HG03280 (cell line): Measurements from ENCODE around the gene BMP7.
"Not testable (repeated sequence)": the region's sequence is repeated elsewhere in the genome, so short reads cannot be mapped to it uniquely, and the experiment has no call there.

ENCODE experiments used
- ATAC-seq: cut with Tn5 transposase; IDR thresholded peaks from one replicate; pipeline ENCODE4 v1.9.1; 2021; ENCODE audit warnings: mild to moderate bottlenecking, moderate library complexity; ENCODE audit not compliant: unreplicated experiment

The BMP7 gene

DNA sequence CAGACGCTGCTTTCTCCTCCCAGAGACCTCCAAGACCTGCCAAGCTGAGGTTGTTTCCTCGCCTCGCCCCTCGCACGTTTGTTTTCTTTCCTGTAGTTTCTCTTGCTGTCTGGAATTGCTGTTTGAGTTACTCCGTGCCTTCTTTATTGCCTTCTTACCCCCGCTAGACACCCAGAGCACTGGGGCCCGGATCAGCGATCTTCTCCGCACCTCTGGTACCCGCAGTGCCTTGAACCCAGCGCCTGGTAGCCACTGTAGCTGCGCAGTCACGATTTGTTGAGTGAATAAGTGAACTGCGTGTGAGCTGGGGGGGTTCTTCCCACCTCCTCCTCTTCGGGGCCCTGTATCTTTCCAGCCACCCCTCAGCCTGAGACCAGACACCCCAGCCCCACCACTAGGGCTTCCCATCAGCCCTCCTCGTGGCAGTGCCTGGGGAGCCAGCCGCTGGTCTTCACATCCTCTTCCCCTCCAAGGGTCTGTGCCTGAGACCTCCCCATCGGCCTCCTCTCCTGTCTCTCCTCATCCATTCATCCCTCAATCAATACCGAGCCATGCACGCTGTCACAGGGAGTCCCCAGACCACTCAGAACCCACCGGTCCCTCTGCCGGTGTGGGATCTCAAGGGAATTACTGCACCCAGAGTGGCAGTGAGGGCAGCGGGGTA is 849 bp upstream of the BMP7 start:
- ATAC-seq, result no peak

DNA sequence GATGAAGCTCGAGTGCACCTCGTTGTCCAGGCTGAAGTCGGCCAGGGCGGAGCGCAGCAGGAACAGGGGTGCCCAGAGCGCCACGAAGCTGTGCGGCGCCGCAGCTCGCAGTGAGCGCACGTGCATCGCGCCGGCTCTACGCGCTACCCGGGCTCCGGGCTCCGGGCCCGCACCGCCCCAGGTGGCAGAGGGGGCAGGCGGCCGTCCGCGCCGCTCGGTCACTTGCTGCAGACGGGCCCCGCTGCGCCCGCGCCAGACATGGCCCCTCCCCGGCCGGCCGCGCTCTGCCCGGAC is 497 bp downstream of the BMP7 start:
- no peak for ATAC-seq

DNA sequence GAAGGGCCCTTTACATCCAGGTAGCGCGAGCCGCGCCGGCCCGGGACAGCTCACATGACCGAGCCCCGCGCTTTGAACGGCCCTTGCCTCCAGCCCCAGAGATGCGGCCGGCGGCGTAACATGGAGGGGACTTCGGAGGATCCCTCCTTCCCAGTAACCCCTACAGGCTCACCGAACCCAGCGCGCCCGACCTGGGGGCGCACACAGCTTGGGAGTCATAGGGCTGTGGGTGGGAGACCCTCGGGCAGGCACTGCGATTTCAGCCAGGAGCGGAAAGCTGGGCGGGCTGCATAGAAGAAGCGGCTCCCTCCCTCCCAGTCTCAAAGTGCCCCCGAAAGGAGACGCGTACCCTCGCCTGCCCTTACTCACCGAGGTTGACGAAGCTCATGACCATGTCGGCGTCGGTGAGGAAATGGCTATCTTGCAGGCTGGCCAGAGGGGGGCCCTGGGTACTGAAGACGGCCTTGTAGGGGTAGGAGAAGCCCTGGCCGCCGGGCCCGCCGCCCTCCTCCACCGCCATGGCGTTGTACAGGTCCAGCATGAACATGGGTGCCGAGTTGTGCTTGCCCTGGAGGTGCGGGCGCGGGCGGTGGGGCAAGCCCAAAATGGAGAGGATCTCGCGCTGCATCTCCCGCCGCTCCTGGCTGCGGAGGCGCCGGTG is 975 bp downstream of the BMP7 start:
- no peak for ATAC-seq

DNA sequence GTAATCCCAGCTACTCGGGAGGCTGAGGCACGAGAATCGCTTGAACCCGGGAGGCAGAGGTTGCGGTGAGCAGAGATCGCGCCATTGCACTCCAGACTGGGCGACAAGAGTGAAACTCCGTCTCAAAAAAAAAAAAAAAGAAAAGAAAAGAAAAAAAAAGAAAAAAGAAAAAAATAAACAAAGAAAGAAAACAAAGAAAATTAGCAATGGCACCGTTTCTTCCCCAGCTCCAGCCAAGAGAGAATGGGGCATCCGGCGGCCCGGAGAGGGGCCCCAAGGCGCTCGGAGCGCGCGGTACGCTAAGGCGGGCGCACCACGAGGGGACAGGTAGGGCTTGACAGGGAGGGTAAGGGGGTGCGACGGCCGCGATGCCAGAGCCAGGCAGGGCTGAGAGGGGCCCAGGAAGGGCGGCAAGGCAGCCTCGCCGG is 1.5 kb downstream of the BMP7 start:
- not testable (repeated sequence) for ATAC-seq

DNA sequence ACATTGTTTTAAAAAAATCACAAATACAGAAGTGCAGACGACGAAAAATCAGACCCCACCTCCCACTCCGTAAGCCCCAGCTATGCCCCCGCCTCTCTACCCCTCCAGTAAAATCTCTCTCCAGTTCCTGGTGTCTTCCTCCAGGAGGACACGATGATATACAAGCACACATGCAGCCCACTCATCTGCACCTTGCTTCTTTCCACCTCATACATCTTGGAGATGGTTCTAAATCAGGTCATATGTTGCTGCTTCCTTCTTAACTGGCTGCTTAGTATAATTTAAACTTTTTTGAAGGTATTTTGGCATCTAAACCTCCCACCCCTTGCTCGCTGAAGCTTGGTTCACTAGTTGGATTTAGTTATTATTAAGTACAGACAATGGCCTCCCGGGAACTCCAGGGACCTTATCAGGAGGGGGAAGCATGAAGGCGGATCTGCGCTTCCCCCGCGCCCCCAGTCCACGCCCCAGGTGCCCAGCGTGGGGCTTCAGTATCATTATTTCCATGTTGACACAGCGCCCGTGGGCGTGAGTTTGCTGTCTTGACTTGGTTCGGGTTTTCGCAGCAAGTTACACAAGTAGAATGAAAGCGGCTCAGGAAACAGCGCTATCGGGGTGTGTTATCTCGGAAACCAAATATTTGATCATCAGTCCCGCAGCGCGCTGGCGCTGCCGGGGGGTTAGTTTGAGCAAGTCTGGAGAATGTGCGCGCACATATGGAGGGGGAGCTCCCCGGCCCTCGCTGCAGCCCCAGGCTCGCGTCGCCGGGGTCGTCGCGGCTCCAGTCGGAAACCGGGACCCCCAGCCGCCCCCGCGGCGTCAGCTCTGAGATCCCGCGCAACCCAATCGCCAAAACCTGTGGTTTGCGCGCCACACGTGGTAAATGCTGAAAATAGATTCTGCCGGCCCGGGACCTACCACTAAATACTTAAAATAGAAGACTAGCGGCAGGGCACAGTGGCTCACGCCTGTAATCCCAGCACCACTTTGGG is 2.3 kb downstream of the BMP7 start:
- no peak for ATAC-seq

DNA sequence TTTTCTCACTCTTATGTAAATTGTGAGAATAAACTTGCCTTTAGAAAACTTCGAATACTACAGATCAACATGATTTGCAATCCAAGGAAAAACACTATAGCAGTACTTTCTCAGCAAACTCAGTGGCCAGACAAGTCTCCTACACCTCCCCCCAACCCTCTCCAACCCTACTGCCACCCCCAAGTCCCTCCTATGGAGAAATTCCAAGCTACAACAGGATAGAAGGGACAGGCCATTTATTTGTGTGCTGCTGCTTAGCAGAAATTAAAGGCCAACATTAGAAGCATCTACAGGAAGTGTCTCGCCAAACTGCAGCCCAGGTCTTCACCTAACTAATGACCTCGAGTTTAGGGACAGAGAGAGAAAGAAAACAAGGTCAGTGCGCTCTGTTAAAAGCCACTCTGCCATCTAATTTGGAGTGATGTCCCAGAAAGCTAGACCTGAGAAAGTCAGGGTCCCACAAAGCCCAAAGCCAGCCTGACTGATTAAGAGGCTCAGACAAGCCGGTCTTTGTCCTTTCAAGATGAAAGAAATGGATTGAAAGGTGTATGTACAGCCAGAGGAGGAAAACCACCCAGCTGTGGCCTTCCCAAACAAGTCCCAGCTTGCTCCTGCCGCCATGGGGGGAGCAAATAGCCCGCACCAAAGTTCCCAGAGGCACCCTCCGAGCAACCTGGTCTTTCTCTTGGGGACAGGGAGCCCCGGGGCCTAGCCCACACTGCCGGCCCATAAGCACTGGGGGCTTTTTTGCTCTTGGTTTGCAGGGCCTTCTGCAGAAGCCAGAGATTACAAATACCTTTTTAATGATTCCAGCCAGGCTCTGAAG is 3.4 kb downstream of the BMP7 start:
- ATAC-seq, result no peak

DNA sequence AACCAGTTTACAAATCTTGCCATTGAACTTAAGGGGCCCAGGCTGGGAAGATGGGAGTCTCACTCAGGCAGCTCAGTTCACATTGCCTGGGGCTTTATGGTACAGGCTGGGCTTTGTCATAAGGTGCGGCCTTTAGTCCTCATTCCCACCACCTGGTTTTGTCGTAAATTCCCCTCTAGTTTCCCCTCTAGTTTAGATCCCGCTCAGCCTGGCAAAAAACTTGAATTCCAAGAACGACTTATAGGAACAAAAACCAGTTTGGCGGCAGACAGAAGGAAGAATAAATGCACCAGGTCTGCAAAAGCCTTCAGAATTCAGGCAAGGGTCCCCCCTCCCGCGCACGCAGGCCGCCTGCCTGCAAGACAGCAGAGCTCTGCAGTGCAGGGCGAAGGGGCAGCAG is 4.1 kb downstream of the BMP7 start:
- no peak for ATAC-seq

DNA sequence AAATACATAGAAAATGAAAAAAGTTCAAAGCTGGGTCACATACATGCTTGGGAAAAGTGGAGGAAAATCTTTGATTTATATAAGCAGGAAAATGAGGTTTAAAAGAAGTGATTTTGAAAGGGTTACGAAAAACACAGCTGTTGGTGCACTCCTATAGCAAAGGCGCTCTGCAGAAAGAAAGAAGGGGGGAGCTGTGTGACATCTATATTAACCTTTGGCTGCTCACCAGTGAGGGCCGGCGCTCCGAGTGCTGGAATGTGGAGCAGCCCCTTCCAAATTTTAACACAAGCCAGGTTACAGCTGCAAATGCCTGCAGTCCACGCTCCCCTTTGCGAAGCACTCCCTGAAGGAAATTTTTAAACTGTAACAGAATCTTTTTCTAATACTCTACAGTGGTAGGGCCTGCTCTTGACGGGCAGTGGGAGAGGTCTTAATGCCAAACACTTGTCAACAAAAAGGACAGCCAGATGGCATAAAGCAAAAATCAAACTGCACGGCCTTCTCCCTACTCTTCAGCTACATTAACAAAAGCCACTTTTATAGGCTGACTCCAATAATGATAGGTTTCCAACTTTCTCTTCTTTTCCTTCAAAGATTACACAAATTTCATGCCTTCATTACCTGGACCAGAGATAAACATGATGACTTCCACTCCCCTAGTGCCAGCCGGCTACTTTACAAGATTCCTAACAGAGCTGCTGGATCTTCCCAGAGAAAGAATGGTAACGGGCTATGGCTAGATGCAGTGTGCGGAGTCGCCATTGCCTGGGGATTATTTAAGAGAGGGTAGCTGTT is 4.8 kb downstream of the BMP7 start:
- ATAC-seq, result no peak

DNA sequence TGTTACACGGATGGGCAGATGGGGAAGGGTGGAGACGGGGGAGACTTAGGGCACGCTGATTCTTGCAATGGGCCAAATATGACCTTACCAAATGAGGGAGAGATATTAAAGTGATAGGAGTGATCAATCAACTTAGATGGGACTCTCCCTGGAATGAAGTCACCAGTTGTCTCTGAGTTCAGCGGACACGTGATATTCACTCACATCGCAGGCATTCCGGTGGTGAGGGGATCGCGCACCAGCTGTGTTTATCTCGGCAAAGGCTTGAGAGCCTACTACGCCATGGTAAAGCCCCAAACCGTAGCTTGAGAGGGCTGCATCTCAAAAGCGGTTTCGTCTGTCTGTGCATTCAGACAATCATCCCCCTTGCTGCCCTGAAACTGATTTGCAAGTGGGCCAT is 5.5 kb downstream of the BMP7 start:
- ATAC-seq, result no peak

DNA sequence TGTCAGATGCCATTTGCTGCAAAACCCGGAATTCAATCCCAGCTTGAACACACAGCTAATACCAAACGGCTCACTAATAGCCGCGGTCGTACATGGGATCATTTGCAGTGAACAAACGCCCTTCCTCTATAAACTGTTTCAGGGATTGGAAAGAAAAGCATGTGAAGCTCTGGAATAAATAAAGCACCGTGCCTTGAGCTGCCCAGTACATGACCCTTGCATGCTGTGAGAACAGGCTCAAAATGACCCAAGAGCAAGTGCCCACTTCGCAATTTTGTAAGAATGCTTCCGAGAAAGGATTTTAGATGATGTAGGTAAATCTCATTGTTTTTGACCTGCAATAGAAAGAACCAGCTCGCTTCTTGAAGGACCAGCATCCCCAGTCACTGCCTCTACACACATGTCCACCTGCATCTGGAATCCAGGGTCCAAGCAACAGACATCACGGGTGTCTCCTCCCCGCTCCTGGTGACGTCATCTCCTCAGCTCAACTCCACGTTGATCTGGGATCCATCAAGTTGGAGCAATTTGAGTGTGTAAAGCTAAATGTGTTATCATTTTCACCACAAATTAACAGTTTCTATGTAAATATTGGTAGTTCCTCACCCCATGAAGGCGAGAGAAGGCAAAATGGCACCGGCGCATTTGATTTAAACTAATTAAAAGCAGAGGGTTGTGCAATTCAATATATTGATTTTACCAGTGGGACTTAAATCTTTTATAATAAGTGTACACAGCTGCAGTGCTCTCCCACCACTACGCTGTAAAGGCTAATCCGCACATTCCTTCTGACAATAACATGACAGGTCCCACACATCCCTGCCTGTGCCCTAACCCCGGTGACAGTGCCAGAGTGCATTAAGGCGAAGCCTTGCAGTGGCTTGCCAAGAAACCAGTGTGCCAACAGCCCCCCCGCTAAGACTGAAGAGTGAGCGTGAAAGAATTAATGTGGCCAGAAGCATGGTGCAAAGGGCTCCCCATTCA is 6.2 kb downstream of the BMP7 start:
- ATAC-seq, result no peak

DNA sequence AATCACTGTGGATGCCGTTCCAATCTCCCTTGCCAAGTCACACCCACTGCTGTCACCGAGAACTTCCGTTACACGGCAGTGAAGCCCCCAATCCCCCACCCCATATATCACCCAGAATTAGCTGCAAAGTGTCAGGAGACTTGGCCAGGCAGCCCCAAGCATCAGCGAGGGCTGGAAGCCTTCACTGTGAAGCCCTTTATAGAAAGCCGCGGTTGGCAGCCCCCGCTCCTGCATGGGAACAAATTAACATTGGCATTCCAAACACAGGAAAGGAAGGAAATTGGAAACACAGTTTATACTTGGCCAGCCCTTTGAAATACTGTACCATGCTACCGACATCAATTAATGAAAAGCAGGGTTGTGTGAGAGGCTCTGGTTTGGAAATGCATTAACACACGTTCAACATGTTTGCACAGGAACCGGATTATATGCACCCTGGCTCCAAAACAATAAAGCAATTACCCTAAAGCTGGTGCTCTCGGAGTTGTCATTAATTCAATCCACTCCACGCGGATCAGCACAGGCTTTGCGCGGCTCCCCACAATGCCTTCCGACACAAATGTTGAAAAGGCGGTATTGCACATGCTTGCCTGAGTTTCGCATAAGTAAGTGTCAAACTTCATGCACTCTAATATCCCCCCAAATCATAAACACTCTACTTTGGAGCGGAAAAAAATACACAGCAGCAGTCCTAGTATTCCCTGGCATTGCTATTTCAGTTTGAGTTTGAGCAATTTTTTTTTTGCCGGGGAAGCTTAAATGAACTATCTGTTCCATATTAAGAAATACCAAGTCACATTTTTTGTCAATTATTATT is 7.1 kb downstream of the BMP7 start:
- ATAC-seq, result no peak

DNA sequence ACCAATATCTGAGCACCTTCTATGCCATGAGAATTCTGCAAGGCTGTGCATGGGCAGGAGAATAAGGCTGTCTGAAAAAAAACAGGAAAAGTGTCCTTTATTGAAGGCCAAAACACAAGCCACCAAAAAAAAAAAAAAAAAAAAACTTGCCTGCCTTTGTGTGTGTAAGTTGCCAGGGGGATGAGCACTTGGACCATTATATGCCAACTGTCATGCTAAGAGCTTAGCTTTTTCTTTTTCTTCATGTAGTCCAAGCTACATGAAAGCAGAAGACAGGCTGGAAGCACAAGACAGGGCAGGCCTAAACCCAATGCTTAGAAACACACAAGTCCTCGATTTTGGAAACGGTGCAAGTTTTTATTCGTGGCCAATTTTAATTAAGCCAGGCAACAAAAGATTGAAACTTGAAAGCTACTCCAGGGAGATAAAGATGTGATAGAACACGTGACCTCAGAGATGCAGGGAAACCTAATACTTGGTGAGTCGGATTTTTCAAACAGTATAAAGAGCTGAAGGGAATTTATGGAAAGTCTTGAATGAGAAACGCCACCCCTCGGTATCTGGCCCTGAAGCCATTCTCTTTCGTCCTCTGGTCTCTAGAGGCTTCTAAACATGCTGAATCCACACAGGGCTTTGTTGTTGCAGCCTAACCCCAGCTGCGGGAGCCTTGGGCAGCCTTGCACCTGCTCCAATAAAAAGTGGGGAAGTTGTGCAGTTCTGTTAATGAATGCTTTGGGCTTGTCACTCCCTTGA is 8.6 kb downstream of the BMP7 start:
- no peak for ATAC-seq

DNA sequence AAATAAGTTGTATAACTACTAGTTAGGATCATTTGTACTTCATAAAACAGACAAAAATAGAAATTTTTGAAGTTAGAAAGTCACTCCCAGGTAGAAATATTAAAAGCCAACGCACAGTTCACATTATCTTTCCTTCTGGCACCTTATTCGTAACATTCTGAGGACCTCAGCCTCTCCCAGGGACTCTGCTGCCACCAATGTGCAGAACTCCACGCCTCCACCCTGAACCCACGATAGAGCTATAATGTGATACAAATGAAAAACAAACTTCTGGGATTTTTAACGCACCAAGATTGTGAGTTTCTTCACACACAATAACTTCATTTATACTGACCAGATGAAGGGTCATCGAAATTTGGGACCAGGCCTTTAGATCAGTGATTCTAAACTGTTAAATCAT is 9.5 kb downstream of the BMP7 start:
- ATAC-seq, result no peak

DNA sequence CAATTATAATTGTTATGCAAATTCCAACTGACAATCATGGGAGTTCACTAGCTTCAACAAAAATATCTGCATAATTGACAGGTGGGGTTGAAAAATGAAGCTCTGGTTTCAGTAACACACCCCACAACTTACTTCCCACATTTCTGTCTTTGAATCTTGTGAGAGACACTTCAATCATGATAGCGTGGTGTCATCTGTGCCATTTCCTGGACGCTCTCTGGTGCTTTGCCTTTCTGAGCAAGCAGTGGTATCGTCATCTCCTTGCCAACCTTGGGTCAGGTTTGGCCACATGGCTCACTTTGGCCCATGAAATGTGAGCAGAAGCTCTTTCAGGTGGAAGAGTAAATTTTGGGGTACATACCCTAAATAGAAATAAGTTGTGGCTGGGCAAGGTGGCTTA is 10.2 kb downstream of the BMP7 start:
- no peak for ATAC-seq

DNA sequence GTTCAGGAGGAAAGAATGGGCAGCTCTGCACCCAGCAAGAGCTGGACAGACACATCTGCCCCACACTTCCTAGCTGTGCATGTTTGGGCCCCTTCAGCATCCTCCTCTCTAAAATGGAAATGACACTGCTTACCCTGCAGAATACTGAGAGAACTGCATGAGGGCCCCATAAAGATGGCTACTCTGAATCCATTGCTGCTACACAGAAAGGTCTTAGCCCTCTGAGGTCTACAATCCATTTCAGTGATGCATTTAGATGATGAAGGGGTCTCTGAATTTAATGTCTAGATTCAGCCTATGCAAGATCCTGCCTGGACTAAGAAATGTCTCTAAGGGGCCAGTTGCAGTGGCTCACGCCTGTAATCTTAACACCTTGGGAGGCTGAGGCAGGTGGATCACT is 11.3 kb downstream of the BMP7 start:
- ATAC-seq, result no peak

DNA sequence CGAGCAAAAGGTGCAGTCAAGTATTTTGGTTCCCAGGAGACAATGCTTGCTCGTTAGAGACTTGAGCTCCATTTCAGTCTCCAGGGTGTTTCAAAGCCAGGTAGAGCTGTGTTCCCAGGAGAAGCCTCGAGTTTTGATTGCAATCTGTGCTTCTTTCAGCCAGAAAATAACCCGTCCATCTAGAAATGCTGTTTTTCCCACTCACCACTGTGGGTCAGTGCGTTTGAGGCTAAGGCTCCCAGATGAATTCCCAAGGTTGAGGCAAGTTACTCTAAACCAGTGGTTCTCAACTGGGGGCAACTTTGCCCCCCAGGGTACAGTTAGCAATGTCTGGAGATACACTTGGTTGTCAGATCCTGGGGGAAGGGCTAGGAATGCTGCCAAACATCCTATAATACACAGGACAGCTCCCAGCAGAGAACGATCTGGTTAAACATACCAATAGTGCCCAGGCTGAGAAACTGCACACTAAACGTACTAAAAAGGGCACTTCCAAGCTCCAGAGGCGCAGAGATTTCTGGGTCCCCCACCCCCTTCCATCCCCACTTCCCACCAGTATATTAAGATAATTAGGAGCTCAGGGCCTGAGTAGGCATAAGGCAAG is 13.8 kb downstream of the BMP7 start:
- no peak for ATAC-seq

DNA sequence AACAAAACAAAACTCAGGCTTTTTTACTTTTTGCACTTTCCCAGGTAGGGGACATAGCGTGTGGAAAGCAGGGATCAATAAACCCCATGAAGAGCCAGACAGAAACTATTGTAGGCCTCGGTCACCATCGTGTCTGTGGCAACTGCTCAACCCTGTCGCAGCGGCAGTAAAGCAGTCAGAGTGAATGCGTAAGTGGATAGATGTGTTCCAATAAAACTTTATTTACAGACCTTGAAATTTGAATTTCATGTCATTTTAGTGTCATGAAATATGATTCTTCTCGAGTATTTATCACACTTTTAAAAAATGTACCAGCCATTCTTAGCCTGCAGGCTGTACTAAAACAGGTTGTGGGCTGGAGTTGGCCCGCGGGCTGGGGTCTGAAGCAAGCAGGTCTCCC is 14.5 kb downstream of the BMP7 start:
- no peak for ATAC-seq
